Karpas-422 (cell line): Measurements from ENCODE around the gene CELF2. TPM values are rescaled to one million over a fixed set of nuclear protein-coding genes. Genes with fewer than 3 reads are reported as not detected.

Experiments
- DNase-seq: peaks from one replicate; pipeline ENCODE4 v3.0.0-alpha.2; 2015
- H2AFZ ChIP-seq: fragments of 200-600 bp; sonication (generic); 2 replicates; pipeline ENCODE4 v1.6.1; 2014; ENCODE audit warnings: antibody characterized with exemption, low read length, mixed read lengths
- H3K27ac ChIP-seq: fragments of 200-600 bp; sonication (generic); 2 replicates; pipeline ENCODE4 v1.5.1; 2014; ENCODE audit warnings: mild to moderate bottlenecking, low read length, moderate library complexity
- H3K27me3 ChIP-seq: fragments of 200-600 bp; sonication (generic); 2 replicates; pipeline ENCODE4 v1.6.1; 2014; ENCODE audit warnings: low read length, mixed read lengths
- H3K36me3 ChIP-seq: fragments of 200-600 bp; sonication (generic); 2 replicates; pipeline ENCODE4 v1.6.1; 2014; ENCODE audit warnings: low read length, mixed read lengths; ENCODE audit not compliant: insufficient read depth
- H3K4me1 ChIP-seq: fragments of 200-600 bp; sonication (generic); 2 replicates; pipeline ENCODE4 v1.6.1; 2014; ENCODE audit warnings: mild to moderate bottlenecking, low read length, mixed read lengths
- H3K4me2 ChIP-seq: fragments of 200-600 bp; sonication (generic); 2 replicates; pipeline ENCODE4 v1.6.1; 2014; ENCODE audit warnings: low read length, low read depth, mild to moderate bottlenecking; ENCODE audit not compliant: poor library complexity, severe bottlenecking
- H3K4me3 ChIP-seq: fragments of 200-600 bp; sonication (generic); 2 replicates; pipeline ENCODE4 v1.5.1; 2014; ENCODE audit warnings: mild to moderate bottlenecking, antibody characterized with exemption, low read length, mixed read lengths
- H3K79me2 ChIP-seq: fragments of 200-600 bp; sonication (generic); 2 replicates; pipeline ENCODE4 v1.6.1; 2014; ENCODE audit warnings: mild to moderate bottlenecking, low read length, mixed read lengths
- H3K9ac ChIP-seq: fragments of 200-600 bp; sonication (generic); 2 replicates; pipeline ENCODE4 v1.6.0; 2014; ENCODE audit warnings: low read length
- H3K9me2 ChIP-seq: fragments of 200-600 bp; sonication (generic), shearing (Covaris generic); replicated peaks from 2 replicates; pipeline ENCODE4 v1.6.0; 2014; ENCODE audit warnings: mild to moderate bottlenecking, low read length, moderate library complexity; ENCODE audit not compliant: insufficient read depth
- H3K9me3 ChIP-seq: fragments of 300-700, 200-600 bp; sonication (generic); 2 replicates; pipeline ENCODE4 v1.6.1; 2014; ENCODE audit warnings: low read length, mixed read lengths
- H4K20me1 ChIP-seq: fragments of 200-600 bp; sonication (generic); 2 replicates; pipeline ENCODE4 v1.6.1; 2014; ENCODE audit warnings: mild to moderate bottlenecking, antibody characterized with exemption, low read length, low read depth; ENCODE audit not compliant: insufficient read depth
- total RNA-seq: library from RNA; depleted of rRNA; stranded (reverse); fragments of >200 nt; shearing (Covaris generic); gene quantifications from 2 replicates; pipeline ENCODE4 v1.2.3, GENCODE V29; 2014; ENCODE audit warnings: low replicate concordance

The CELF2 gene
- total RNA-seq, 1 experiment from 2014 or later: 2.3 TPM

DNA sequence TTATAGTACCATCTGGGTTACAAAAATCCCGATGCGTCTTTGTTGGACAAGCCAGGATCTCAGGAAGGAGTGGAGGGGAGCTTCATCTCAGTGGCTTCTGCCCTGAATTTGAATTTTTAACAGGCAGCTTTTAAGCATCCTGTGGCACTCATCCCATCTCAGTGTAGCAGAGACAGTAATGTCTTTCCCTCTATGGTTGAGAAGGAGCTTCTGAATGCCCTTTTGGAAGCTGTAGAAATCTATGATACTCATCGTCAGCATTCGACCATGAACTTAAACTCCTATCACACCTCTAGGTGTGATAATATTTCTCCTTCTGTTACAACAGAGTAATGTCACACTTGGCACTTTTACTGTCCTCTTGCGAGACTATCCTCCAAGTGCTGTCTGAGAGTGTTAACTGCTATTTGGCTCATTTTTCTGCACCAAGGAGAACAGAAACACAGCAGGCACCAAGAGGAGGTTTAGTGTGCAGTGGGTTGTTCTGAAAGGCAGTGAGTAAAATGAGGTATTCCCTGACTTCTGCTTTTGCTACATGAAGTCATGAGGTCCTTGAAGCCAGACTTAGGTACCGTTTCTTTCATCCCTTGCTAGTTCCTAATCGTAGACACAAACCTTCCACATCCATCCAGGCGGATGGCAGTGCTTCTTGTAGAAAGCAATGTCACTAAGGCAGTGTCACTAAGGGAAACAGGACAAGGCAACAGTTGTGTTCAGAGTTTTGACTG lies 177.4 kb downstream of the CELF2 start:
- H3K27ac ChIP-seq: no peak overlapping the region
- H3K4me3 ChIP-seq: no peak overlapping the region
- no peaks in the 10 kb centered on the region for H3K9me2 ChIP-seq
- no peak overlapping the region for H3K4me2 ChIP-seq
- no peak overlapping the region for H3K9ac ChIP-seq
- H3K36me3 ChIP-seq: no peaks in the 10 kb centered on the region
- H3K9me3 ChIP-seq: no peaks in the 10 kb centered on the region
- no peak overlapping the region for H2AFZ ChIP-seq
- DNase-seq: no peak
- H3K27me3 ChIP-seq: no peaks in the 10 kb centered on the region
- H3K4me1 ChIP-seq: peaks cover 10% of the 10 kb centered on the region
- H4K20me1 ChIP-seq: no peaks in the 10 kb centered on the region
- H3K79me2 ChIP-seq: no peaks in the 10 kb centered on the region

DNA sequence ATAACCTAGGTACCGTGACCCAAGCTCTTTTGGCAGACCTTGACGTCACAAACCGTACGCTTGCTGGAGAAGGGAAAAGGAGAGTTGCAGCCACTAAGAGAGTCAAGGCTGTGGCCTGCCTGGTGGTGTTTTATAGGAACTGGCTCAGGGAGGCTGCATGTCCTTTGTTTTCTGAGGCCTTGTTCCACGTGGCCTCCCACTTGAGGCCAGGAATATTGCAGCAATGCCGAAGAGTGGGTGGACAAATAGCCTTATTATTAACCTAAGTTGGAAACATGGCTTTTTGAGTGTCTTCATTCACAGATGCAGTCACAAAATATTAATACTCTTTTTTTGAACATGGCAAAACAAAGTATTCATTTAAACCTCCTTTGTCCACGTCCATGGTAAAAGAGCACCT lies 178.0 kb downstream of the CELF2 start:
- H3K79me2 ChIP-seq: no peaks in the 10 kb centered on the region
- H3K4me2 ChIP-seq: no peak overlapping the region
- H3K9me3 ChIP-seq: no peaks in the 10 kb centered on the region
- no peaks in the 10 kb centered on the region for H3K36me3 ChIP-seq
- H3K9me2 ChIP-seq: no peaks in the 10 kb centered on the region
- no peaks in the 10 kb centered on the region for H3K27me3 ChIP-seq
- no peak for DNase-seq
- no peak overlapping the region for H2AFZ ChIP-seq
- H3K4me1 ChIP-seq: peaks cover 10% of the 10 kb centered on the region
- H4K20me1 ChIP-seq: no peaks in the 10 kb centered on the region
- no peak overlapping the region for H3K9ac ChIP-seq
- H3K27ac ChIP-seq: no peak overlapping the region
- H3K4me3 ChIP-seq: no peak overlapping the region

DNA sequence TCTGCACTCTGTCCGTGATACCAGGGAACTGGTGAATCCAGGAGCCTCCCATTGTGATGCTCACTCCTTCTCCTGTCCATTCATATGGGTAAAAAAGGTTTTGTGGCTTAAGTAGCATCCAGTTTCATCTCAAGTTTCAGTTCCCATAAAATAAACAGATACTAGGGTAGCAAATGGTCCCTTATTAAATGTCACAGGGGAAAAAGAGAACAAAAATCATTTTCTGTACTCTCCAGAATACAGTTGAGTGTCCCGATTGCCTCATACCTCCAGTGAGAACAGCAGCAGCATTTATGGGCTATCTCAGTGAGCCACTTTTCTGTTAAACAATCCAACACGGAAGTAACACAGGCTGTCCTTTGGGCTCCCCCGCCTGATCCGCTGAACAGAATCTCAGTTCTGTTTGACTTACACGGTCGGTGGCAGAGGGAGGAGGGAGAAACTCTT lies 179.6 kb downstream of the CELF2 start:
- Histone ChIP-seq H3K9me2 (no peaks in the 10 kb centered on the region), H3K4me2 (no peak overlapping the region), H3K27ac (no peak overlapping the region), H3K9ac (no peak overlapping the region), H3K4me3 (no peak overlapping the region), H3K36me3 (no peaks in the 10 kb centered on the region), H3K79me2 (no peaks in the 10 kb centered on the region), H3K9me3 (no peaks in the 10 kb centered on the region), H4K20me1 (no peaks in the 10 kb centered on the region), H2AFZ (no peak overlapping the region), H3K4me1 (peaks cover 10% of the 10 kb centered on the region), H3K27me3 (peaks cover 4% of the 10 kb centered on the region; the same call in 1 of the 2 replicates)
- no peak for DNase-seq

DNA sequence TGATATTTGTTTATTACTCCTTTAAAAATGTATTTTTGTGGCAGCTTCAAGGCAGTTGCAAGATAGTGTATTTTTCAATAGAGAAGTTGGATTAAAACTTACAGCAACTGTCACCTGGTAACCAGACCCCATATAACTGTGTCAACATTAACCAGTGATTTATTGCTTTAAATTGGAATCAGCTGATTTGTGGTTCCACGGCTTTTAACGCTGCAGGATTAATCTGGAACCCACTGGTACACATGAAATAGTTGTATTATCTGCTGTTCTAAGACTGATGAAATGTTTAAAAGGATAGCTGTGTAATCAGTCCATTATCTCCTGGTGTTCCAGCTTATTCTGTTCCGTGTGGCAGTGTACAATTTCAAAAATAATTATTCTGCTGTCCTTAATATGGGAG lies 180.2 kb downstream of the CELF2 start:
- H3K36me3 ChIP-seq: no peaks in the 10 kb centered on the region
- peaks cover 10% of the 10 kb centered on the region for H3K4me1 ChIP-seq
- H3K4me3 ChIP-seq: no peak overlapping the region
- no peak overlapping the region for H3K4me2 ChIP-seq
- no peaks in the 10 kb centered on the region for H3K9me2 ChIP-seq
- H3K27ac ChIP-seq: no peak overlapping the region
- H4K20me1 ChIP-seq: no peaks in the 10 kb centered on the region
- H2AFZ ChIP-seq: no peak overlapping the region
- no peaks in the 10 kb centered on the region for H3K9me3 ChIP-seq
- peaks cover 4% of the 10 kb centered on the region; the same call in 1 of the 2 replicates for H3K27me3 ChIP-seq
- H3K9ac ChIP-seq: no peak overlapping the region
- H3K79me2 ChIP-seq: no peaks in the 10 kb centered on the region
- DNase-seq: no peak

DNA sequence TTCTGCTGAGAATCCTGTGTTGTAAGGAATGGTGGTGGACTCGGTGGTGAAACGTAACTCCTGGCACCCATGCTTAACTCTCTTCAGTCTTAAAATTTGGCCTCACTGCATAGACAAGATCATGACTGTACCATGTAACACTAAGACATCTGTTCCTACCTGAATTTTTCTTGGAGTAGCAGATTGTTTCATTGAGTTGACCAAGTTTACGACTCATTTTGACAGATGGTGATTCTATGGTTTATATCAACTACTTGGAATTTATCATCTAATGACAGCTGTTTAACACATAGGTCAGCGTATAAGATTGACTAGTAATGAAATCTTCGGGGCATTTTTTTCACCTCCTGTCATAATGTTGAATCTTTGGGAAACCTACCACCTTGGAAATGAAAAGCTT lies 184.2 kb downstream of the CELF2 start:
- Histone ChIP-seq H4K20me1 (no peaks in the 10 kb centered on the region), H3K9me2 (no peaks in the 10 kb centered on the region), H3K79me2 (no peaks in the 10 kb centered on the region), H3K9me3 (no peaks in the 10 kb centered on the region), H3K27me3 (peaks cover 4% of the 10 kb centered on the region; the same call in 1 of the 2 replicates), H2AFZ (no peak overlapping the region), H3K4me3 (no peak overlapping the region), H3K4me2 (no peak overlapping the region), H3K36me3 (no peaks in the 10 kb centered on the region), H3K27ac (no peak overlapping the region), H3K4me1 (peaks cover 10% of the 10 kb centered on the region), H3K9ac (no peak overlapping the region)
- no peak for DNase-seq

DNA sequence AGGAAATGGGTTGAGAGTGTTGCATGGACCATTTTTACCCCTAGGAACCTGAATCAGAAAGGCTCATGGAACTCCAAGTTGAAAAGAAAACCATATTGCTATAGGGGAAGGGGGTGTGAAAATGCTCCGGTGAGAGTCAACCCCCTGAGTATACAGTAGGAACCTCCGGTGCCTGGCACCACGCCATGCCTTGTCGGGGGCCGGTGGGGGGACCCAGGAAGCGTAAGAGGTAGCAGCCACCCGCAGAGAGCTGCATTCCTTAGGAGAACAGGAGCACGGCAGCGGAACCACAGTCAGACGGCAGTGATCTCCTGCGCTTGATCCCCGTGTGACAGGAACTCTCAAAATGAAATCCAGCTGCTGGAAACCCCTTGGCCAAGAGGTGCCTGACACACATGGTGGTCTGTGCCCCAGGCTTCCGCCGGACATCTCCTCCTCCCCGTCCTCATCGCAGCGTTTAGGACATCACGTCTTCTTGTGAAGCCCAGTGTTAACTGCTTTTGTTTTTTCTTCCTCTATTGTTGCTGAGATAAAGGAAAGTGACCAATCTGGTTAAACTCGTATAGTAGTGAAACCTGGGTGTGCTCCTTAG lies 186.8 kb downstream of the CELF2 start:
- peaks cover 4% of the 10 kb centered on the region; the same call in 1 of the 2 replicates for H3K27me3 ChIP-seq
- H3K9me3 ChIP-seq: no peaks in the 10 kb centered on the region
- no peak overlapping the region for H2AFZ ChIP-seq
- H3K4me1 ChIP-seq: no peaks in the 10 kb centered on the region
- no peak overlapping the region for H3K4me2 ChIP-seq
- H3K9me2 ChIP-seq: no peaks in the 10 kb centered on the region
- H3K9ac ChIP-seq: no peak overlapping the region
- H3K79me2 ChIP-seq: no peaks in the 10 kb centered on the region
- no peaks in the 10 kb centered on the region for H3K36me3 ChIP-seq
- H3K27ac ChIP-seq: no peak overlapping the region
- no peak for DNase-seq
- no peaks in the 10 kb centered on the region for H4K20me1 ChIP-seq
- no peak overlapping the region for H3K4me3 ChIP-seq

DNA sequence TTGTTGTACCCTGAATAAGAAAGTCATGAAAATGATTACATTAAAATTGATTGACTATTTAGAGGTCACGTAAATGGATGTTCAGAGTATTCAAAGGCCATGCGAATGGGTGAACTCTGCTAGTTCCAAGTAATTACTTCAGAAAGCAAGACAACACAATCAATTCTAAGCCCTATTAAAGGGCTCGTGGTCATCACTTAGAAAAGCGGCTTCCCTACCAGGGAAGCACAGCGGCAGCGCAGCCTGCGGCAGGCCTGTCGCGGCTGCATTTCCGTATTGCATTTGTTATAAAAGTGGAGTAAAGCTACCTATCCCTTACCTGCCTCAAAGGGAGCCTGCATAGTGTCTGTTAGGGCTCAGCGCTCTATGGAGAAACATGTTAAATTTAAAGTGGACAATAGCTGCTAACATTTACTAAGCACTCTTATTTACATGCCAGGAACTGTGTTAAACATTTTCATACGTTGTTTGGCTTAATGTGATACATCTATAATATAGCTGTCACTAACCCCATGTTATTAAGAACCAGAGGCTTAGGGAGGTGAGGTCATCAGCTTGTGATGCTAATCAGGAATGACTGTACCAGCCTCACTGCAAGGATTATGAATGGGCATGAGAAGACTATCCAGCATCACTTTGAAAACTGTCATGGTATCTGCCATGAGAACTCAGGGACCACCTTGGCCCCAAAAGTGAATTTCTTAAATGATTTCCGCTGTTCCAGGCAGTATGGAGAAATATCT lies 187.5 kb downstream of the CELF2 start:
- no peaks in the 10 kb centered on the region for H4K20me1 ChIP-seq
- no peaks in the 10 kb centered on the region for H3K4me1 ChIP-seq
- peaks cover 4% of the 10 kb centered on the region; the same call in 1 of the 2 replicates for H3K27me3 ChIP-seq

More for the DNA sequence above, 187.5 kb downstream of the CELF2 start:
- no peak overlapping the region for H2AFZ ChIP-seq
- no peaks in the 10 kb centered on the region for H3K36me3 ChIP-seq
- no peak for DNase-seq
- no peaks in the 10 kb centered on the region for H3K9me3 ChIP-seq
- no peak overlapping the region for H3K9ac ChIP-seq
- H3K79me2 ChIP-seq: no peaks in the 10 kb centered on the region
- H3K27ac ChIP-seq: no peak overlapping the region
- no peak overlapping the region for H3K4me3 ChIP-seq
- no peaks in the 10 kb centered on the region for H3K9me2 ChIP-seq
- H3K4me2 ChIP-seq: no peak overlapping the region
